ENCODE results near the gene NAPG.

Gene NAPG

DNA sequence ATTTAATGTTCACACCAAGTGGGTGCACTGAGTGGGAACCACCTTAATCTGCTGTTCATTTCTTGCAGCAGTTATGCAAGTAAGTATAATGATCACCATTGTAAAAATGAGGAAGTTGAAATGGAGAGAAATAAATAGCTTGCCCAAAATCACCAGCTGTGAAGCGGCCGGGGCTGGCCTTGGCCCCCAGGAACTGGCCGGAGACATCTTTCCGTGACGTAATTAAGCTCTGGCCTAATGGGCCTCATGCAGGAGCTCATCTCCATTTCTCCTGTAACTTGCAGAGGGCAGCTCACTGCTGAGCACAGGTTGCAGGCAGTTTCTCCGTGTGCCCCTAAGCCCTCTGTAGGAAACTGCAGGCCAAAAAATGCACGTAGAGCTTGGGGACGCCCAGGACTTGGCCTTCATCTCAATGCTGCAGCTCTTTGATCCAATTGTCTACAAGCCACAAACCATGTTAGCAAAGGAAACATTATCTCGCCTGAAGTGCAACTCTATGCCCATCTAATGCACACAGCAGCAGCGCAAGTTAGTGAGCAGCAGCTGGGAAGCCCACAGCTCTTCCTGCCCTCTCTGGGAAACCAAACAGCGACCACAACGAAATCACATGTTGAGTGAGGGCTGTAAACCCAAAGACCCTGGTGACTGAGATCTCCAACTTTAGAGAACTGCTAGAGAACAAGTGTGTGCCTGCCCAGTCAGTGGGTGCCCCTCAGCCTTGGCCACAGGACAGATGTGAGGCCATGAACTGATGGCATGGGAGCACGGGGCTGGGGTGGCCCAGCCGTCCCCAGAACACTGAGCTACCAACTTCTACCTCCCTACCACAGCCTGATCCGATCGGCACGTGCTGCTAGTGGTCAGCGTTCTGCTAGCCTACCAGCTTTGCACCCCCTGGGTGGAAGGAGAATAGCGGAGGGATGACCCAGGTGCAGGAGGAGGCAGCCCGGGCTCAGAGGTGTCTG, 42.6 kb upstream of the NAPG start:
- no peaks in the 10 kb centered on the region for H3K27me3 ChIP-seq (ENCODE audit: insufficient read depth, low read length, poor library complexity)
- TF ChIP-seq EZH2 (IDR thresholded peaks at IDR 0.05; ENCODE audit: borderline replicate concordance, low read depth, low read length, severe bottlenecking) = no peak
- TF ChIP-seq CTCF (IDR thresholded peaks at IDR 0.05; ENCODE audit: borderline replicate concordance, extremely low read depth, low read length, poor library complexity, severe bottlenecking) = peak; percentile 28
- no peaks in the 10 kb centered on the region for H3K36me3 ChIP-seq (ENCODE audit: insufficient read depth, low read length)
- peak overlapping the region in 1 of 2 experiments; percentile 10; a peak in 1 of 4 replicates for H3K4me3 ChIP-seq (ENCODE audit: low read depth in 1 of 2, low read length in 2 of 2)
- peak overlapping the region; percentile 42 for H3K9ac ChIP-seq (ENCODE audit: low read depth, low read length)
- no peaks in the 10 kb centered on the region for H3K79me2 ChIP-seq (ENCODE audit: insufficient read depth, low read length)
- H4K20me1 ChIP-seq (ENCODE audit: insufficient read depth, low read length) = peaks cover 2% of the 10 kb centered on the region; the same call in 1 of the 2 replicates
- peak overlapping the region; percentile 56 for H3K4me2 ChIP-seq (ENCODE audit: insufficient read depth, low read length)
- DNase-seq = peak; percentile 86
- no peaks in the 10 kb centered on the region for H3K9me3 ChIP-seq (ENCODE audit: insufficient read depth, low read length, severe bottlenecking)
- H3K4me1 ChIP-seq (ENCODE audit: insufficient read depth, low read length) = peaks cover 42% of the 10 kb centered on the region
- peak; percentile 96 for ATAC-seq (ENCODE audit: insufficient read depth, low read depth)
- no peak overlapping the region for H2AFZ ChIP-seq (ENCODE audit: low read depth, low read length)
- H3K27ac ChIP-seq (ENCODE audit: low read length) = peak overlapping the region; percentile 88

- Histone ChIP-seq H3K4me2 (ENCODE audit: insufficient read depth, low read length) (no peak overlapping the region), H3K36me3 (ENCODE audit: insufficient read depth, low read length) (no peaks in the 10 kb centered on the region), H3K27ac (ENCODE audit: low read length) (no peak overlapping the region), H2AFZ (ENCODE audit: low read depth, low read length) (no peak overlapping the region), H3K4me3 (ENCODE audit: low read depth in 1 of 2, low read length in 2 of 2) (no peak overlapping the region), H4K20me1 (ENCODE audit: insufficient read depth, low read length) (peaks cover 2% of the 10 kb centered on the region; the same call in 1 of the 2 replicates), H3K9ac (ENCODE audit: low read depth, low read length) (no peak overlapping the region), H3K4me1 (ENCODE audit: insufficient read depth, low read length) (peaks cover 58% of the 10 kb centered on the region), H3K9me3 (ENCODE audit: insufficient read depth, low read length, severe bottlenecking) (no peaks in the 10 kb centered on the region), H3K27me3 (ENCODE audit: insufficient read depth, low read length, poor library complexity) (no peaks in the 10 kb centered on the region), H3K79me2 (ENCODE audit: insufficient read depth, low read length) (no peaks in the 10 kb centered on the region)
- TF ChIP-seq CTCF (IDR thresholded peaks at IDR 0.05; ENCODE audit: borderline replicate concordance, extremely low read depth, low read length, poor library complexity, severe bottlenecking) (no peak), EZH2 (IDR thresholded peaks at IDR 0.05; ENCODE audit: borderline replicate concordance, low read depth, low read length, severe bottlenecking) (no peak)
- no peak for ATAC-seq (ENCODE audit: insufficient read depth, low read depth)
- no peak for DNase-seq
These were observed 40.4 kb upstream of the NAPG start for GRCh38 chr18:10485475-10485874.

DNA sequence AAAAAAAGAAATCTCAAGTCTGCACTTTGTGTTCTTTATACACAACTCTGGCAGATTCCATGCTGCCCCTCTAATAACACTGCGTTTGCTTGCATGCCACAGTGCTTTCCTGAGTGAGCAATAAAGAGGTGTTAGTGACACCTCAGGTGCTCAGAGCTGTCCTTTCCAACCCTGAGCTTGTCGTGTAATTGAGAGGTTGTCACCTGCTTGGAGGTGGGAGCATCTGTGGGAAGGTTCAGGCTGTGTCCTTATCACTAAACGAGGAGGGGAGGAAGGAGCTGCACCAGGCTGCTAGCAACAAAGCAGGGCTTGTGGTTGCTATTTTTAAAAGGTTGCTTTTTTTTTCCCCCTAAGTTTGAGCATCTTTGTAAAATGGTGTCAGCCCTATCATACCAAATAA, 39.5 kb upstream of the NAPG start:
- Histone ChIP-seq H3K4me3 (ENCODE audit: low read depth in 1 of 2, low read length in 2 of 2) (no peak overlapping the region), H3K4me1 (ENCODE audit: insufficient read depth, low read length) (peaks cover 67% of the 10 kb centered on the region), H3K4me2 (ENCODE audit: insufficient read depth, low read length) (no peak overlapping the region), H3K9me3 (ENCODE audit: insufficient read depth, low read length, severe bottlenecking) (no peaks in the 10 kb centered on the region), H3K36me3 (ENCODE audit: insufficient read depth, low read length) (no peaks in the 10 kb centered on the region), H4K20me1 (ENCODE audit: insufficient read depth, low read length) (peaks cover 2% of the 10 kb centered on the region; the same call in 1 of the 2 replicates), H3K79me2 (ENCODE audit: insufficient read depth, low read length) (no peaks in the 10 kb centered on the region), H3K27ac (ENCODE audit: low read length) (no peak overlapping the region), H3K27me3 (ENCODE audit: insufficient read depth, low read length, poor library complexity) (no peaks in the 10 kb centered on the region), H3K9ac (ENCODE audit: low read depth, low read length) (no peak overlapping the region), H2AFZ (ENCODE audit: low read depth, low read length) (no peak overlapping the region)
- DNase-seq (no peak), ATAC-seq (ENCODE audit: insufficient read depth, low read depth) (no peak)
- TF ChIP-seq CTCF (IDR thresholded peaks at IDR 0.05; ENCODE audit: borderline replicate concordance, extremely low read depth, low read length, poor library complexity, severe bottlenecking) (no peak), EZH2 (IDR thresholded peaks at IDR 0.05; ENCODE audit: borderline replicate concordance, low read depth, low read length, severe bottlenecking) (no peak)

Data from DND-41 (cell line).